Vagina (tissue), 2 donors: ENCODE measurements around the gene TMEM87B. TPM values are rescaled to one million over a fixed set of nuclear protein-coding genes. Genes with fewer than 3 reads are reported as not detected.

ENCODE experiments used
- DNase-seq, 2 donors: peaks; one replicate each; pipeline ENCODE4 v3.0.0-alpha.2; 2017; ENCODE audit errors: extremely low spot score in 2 of 2
- H3K27ac ChIP-seq: fragments of 200-600 bp; sonication (generic); one replicate; pipeline ENCODE4 v1.5.1; 2019
- H3K27me3 ChIP-seq: fragments of 200-600 bp; sonication (generic); one replicate; pipeline ENCODE4 v1.5.1; 2019
- H3K36me3 ChIP-seq, 2 donors: fragments of 200-600 bp; sonication (generic); one replicate each; pipeline ENCODE4 v1.5.1; 2017 to 2019
- H3K4me1 ChIP-seq: fragments of 200-600 bp; sonication (generic); one replicate; pipeline ENCODE4 v1.5.1; 2019
- H3K4me3 ChIP-seq, 2 donors: fragments of 200-600 bp; sonication (generic); 1 replicate in 1 of 2; 2 replicates in 1 of 2; pipeline ENCODE4 v1.5.1; 2016 to 2019
- H3K9me3 ChIP-seq: fragments of 200-600 bp; sonication (generic); one replicate; pipeline ENCODE4 v1.5.1; 2019
- POLR2A ChIP-seq, 2 donors: fragments of 450-650 bp; IDR thresholded peaks; one replicate each; pipeline ENCODE4 v1.6.1; 2017; ENCODE audit warnings: antibody characterized with exemption in 2 of 2, mild to moderate bottlenecking in 2 of 2, moderate library complexity in 2 of 2
- POLR2AphosphoS5 ChIP-seq, 2 donors: sonication (generic); formaldehyde crosslinking; IDR thresholded peaks; one replicate each; pipeline ENCODE4 v1.9.0; 2017; ENCODE audit warnings: antibody characterized with exemption in 2 of 2, mild to moderate bottlenecking in 2 of 2, low read depth in 1 of 2; ENCODE audit not compliant: insufficient read depth in 1 of 2
- intact Hi-C: fragments of 100-400 bp; cut with DNase I; formaldehyde crosslinking; loops from one replicate; pipeline ENCODE4 v1.15.1; 2023
- total RNA-seq: library from RNA; depleted of rRNA; stranded (reverse); fragments of >200 nt; gene quantifications from one replicate; pipeline ENCODE4 v1.2.3, GENCODE V29; 2016
- TF ChIP-seq, protein P1 (sequence below), 3 experiments: fragments of 450-650 bp in 2 of 3; fragments of 200-600 bp in 1 of 3; sonication (generic) in 1 of 3; IDR thresholded peaks; one replicate each; pipeline ENCODE4 v1.5.1; 2017 to 2019; ENCODE audit warnings: antibody characterized with exemption in 3 of 3, mild to moderate bottlenecking in 2 of 3, moderate library complexity in 2 of 3

Gene TMEM87B
- total RNA-seq, 1 donor from 2014 or later, result 18.9 TPM

DNA sequence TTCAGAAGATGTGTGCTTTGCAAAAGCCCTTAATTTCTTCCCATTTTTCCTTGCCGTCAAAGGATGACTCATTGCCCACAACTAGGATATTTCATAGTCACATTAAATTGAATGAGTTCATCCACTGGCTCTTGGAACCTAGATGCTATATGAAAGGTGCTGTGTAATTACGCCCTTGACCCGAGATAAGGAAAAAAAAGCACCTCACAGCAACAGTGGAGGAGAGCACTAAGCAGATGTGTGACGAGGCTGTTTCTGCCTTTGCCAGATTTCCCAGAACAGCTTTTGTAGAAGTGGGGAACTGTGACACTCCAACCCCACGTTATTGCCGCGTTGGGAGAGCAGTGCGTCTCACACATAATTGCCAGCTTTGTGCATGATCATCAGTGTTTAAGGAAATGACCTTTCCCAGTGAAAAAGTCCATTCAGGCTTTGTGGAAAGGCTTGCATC is 33.3 kb upstream of the TMEM87B start:
- Histone ChIP-seq H3K4me1 (no peaks in the 10 kb centered on the region), H3K27ac (no peak overlapping the region), H3K4me3 (no peak overlapping the region), H3K27me3 (no peaks in the 10 kb centered on the region), H3K36me3 (peaks cover 0 to 25% of the 10 kb centered on the region in 2 donors), H3K9me3 (no peaks in the 10 kb centered on the region)
- TF ChIP-seq POLR2AphosphoS5 (IDR thresholded peaks at IDR 0.05; ENCODE audit: insufficient read depth in 1 of 2, low read depth in 1 of 2), result no peak
- TF ChIP-seq POLR2A (IDR thresholded peaks at IDR 0.05), result no peak
- TF ChIP-seq, protein P1, sequence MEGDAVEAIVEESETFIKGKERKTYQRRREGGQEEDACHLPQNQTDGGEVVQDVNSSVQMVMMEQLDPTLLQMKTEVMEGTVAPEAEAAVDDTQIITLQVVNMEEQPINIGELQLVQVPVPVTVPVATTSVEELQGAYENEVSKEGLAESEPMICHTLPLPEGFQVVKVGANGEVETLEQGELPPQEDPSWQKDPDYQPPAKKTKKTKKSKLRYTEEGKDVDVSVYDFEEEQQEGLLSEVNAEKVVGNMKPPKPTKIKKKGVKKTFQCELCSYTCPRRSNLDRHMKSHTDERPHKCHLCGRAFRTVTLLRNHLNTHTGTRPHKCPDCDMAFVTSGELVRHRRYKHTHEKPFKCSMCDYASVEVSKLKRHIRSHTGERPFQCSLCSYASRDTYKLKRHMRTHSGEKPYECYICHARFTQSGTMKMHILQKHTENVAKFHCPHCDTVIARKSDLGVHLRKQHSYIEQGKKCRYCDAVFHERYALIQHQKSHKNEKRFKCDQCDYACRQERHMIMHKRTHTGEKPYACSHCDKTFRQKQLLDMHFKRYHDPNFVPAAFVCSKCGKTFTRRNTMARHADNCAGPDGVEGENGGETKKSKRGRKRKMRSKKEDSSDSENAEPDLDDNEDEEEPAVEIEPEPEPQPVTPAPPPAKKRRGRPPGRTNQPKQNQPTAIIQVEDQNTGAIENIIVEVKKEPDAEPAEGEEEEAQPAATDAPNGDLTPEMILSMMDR (IDR thresholded peaks at IDR 0.05), result no peak
- no peak for DNase-seq
- intact Hi-C loops, result no loop called here

DNA sequence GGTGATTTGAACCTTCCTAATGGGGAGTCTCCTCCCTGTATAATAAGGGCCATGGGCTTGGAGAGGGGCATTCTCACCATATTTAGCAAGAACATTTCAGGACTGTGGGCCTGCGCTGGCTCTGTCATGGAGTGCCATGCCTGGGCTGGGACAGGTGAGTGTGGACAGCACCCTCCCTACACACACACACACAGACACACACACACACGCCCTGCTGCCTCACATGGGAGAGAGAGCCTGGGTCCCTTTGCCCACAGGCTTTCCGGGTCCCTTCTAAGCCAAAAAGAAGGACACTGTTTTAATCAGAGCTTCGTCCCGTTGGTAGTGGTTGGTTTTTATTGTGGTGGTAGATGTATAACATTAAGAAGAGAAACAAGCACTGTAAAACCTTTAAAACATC is 31.4 kb upstream of the TMEM87B start:
- no peaks in the 10 kb centered on the region for H3K4me1 ChIP-seq
- no peaks in the 10 kb centered on the region for H3K27me3 ChIP-seq
- no peak for DNase-seq
- no peak overlapping the region for H3K4me3 ChIP-seq
- no peak overlapping the region for H3K27ac ChIP-seq
- intact Hi-C loops, result no loop called here
- H3K36me3 ChIP-seq, result peaks cover 0 to 25% of the 10 kb centered on the region in 2 donors
- H3K9me3 ChIP-seq, result no peaks in the 10 kb centered on the region
- TF ChIP-seq, protein P1 (IDR thresholded peaks at IDR 0.05), result no peak
- TF ChIP-seq POLR2A (IDR thresholded peaks at IDR 0.05) (no peak), POLR2AphosphoS5 (IDR thresholded peaks at IDR 0.05; ENCODE audit: insufficient read depth in 1 of 2, low read depth in 1 of 2) (no peak)

DNA sequence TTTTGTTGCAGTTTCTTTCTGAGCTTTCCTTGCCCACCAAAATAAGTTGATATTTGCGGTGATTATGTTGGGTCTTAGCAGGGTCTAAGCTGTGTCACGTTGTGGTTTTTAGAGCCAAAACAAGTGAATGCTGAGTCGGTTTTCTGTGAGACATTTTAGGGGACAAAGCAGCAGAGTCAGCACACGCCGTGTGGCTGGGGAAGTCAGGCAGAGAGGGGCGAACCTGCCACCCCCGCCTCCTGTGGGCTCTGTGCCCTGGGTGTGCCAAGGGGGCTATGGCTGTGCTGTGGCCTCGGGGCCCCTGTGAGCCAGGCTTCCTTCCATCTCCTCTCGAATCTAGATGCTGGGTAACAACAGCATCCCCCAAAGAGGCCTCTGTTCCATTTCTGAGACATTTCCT is 30.8 kb upstream of the TMEM87B start:
- H3K4me1 ChIP-seq, result no peaks in the 10 kb centered on the region
- no peaks in the 10 kb centered on the region for H3K9me3 ChIP-seq
- H3K36me3 ChIP-seq, result peaks cover 0 to 25% of the 10 kb centered on the region in 2 donors
- no peak overlapping the region for H3K4me3 ChIP-seq
- H3K27ac ChIP-seq, result no peak overlapping the region
- intact Hi-C loops, result no loop called here
- no peaks in the 10 kb centered on the region for H3K27me3 ChIP-seq
- DNase-seq, result no peak
- TF ChIP-seq, protein P1 (IDR thresholded peaks at IDR 0.05), result no peak

DNA sequence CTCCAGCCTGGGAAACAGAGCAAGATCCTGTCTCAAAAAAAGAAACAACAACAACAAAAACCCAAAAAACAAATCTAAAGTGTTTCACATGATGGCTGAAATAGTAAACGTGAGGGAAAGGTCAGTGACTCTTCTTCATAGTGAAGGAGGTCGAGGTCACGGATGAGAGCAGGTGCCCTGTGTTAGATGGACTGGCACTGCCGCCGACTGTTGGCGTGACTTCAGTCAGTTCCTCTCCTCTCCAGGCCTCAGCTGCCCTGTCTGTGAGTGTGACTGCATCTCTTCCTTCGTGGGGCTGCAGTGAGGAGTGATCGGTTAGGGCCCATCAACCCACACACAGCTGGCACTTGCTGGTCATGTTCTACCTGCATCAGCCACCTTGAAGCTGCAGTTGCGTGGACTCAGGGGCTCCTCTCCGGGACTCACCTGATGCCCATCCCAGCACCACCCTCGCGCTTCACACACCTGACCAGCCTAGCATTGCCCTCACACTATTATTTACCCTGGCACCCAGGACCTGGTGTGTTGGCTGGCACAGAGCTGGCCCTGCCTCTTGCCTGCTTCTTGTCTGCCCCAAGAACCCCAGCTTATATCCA is 30.1 kb upstream of the TMEM87B start:
- Histone ChIP-seq H3K9me3 (no peaks in the 10 kb centered on the region), H3K27me3 (no peaks in the 10 kb centered on the region), H3K4me1 (no peaks in the 10 kb centered on the region), H3K27ac (no peak overlapping the region), H3K4me3 (no peak overlapping the region), H3K36me3 (peaks cover 0 to 25% of the 10 kb centered on the region in 2 donors)
- TF ChIP-seq, protein P1 (IDR thresholded peaks at IDR 0.05), result no peak
- no peak for TF ChIP-seq POLR2A (IDR thresholded peaks at IDR 0.05)
- no peak for TF ChIP-seq POLR2AphosphoS5 (IDR thresholded peaks at IDR 0.05; ENCODE audit: insufficient read depth in 1 of 2, low read depth in 1 of 2)
- no peak for DNase-seq
- intact Hi-C loops, result no loop called here

DNA sequence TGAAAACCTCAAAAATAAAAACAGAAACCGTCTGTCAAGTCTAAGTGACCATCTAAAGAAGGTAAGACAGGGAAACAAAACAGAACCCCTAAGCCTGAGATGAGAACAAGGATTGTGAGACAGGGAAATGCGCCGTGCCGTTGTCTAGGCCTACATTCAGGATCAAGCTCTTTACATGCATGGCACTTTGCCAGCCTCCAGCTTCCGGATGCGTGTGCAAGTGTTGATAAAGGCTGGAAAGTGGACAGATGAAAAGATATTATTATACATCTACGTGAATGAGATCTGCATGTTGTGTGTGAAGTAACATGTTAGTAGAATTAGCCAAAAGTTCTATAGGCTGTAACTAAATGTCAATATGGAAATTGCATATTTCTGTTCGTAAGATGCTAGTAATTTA is 28.6 kb upstream of the TMEM87B start:
- DNase-seq, result no peak
- no peak overlapping the region for H3K4me3 ChIP-seq
- no peaks in the 10 kb centered on the region for H3K27me3 ChIP-seq
- no peak for TF ChIP-seq POLR2AphosphoS5 (IDR thresholded peaks at IDR 0.05; ENCODE audit: insufficient read depth in 1 of 2, low read depth in 1 of 2)
- TF ChIP-seq, protein P1 (IDR thresholded peaks at IDR 0.05), result no peak
- no peak for TF ChIP-seq POLR2A (IDR thresholded peaks at IDR 0.05)
- H3K4me1 ChIP-seq, result peaks cover 6% of the 10 kb centered on the region
- H3K27ac ChIP-seq, result no peak overlapping the region
- peaks cover 0 to 25% of the 10 kb centered on the region in 2 donors for H3K36me3 ChIP-seq
- H3K9me3 ChIP-seq, result no peaks in the 10 kb centered on the region
- intact Hi-C loops, result no loop called here
